KMS-11 (cell line): ENCODE results near the gene RDX.

Experiments
- H2AFZ ChIP-seq: fragments of 200-600 bp; sonication (generic); 2 replicates; pipeline ENCODE4 v1.6.1; 2016; ENCODE audit warnings: antibody characterized with exemption, mixed run types, low read depth
- H3K27ac ChIP-seq: fragments of 200-600 bp; sonication (generic); 2 replicates; pipeline ENCODE4 v1.6.1; 2016; ENCODE audit warnings: mild to moderate bottlenecking, mixed run types
- H3K27me3 ChIP-seq: fragments of 200-600 bp; sonication (generic); 2 replicates; pipeline ENCODE4 v1.6.1; 2017; ENCODE audit warnings: mild to moderate bottlenecking, low read depth, mixed run types, moderate library complexity; ENCODE audit not compliant: insufficient read depth
- H3K36me3 ChIP-seq: fragments of 200-600 bp; sonication (generic); 2 replicates; pipeline ENCODE4 v1.6.1; 2017; ENCODE audit warnings: mild to moderate bottlenecking, mixed run types; ENCODE audit not compliant: insufficient read depth
- H3K4me1 ChIP-seq: fragments of 200-600 bp; sonication (generic); 2 replicates; pipeline ENCODE4 v1.6.1; 2016; ENCODE audit warnings: mild to moderate bottlenecking, low read depth, mixed run types; ENCODE audit not compliant: poor library complexity, severe bottlenecking
- H3K4me2 ChIP-seq: fragments of 200-600 bp; sonication (generic); 2 replicates; pipeline ENCODE4 v1.7.0; 2016; ENCODE audit warnings: mild to moderate bottlenecking, mixed run types
- H3K4me3 ChIP-seq: fragments of 200-600 bp; sonication (generic); IDR thresholded peaks from 2 replicates; pipeline ENCODE4 v1.6.1; 2017; ENCODE audit warnings: low read depth, low read length, mixed read lengths; ENCODE audit not compliant: insufficient read depth
- H3K79me2 ChIP-seq: fragments of 200-600 bp; sonication (generic); 2 replicates; pipeline ENCODE4 v1.6.1; 2016; ENCODE audit warnings: low read depth, mixed run types; ENCODE audit not compliant: insufficient read depth
- H3K9ac ChIP-seq: fragments of 200-600 bp; sonication (generic); 2 replicates; pipeline ENCODE4 v1.6.1; 2016; ENCODE audit warnings: mild to moderate bottlenecking, mixed run types
- H4K20me1 ChIP-seq: fragments of 200-600 bp; sonication (generic); 2 replicates; pipeline ENCODE4 v1.6.1; 2016; ENCODE audit warnings: mild to moderate bottlenecking, mixed run types; ENCODE audit not compliant: insufficient read depth
- TF ChIP-seq, protein P1 (sequence below): fragments of 200-600 bp; sonication (generic); conservative IDR thresholded peaks from 2 replicates; pipeline ENCODE4 v1.6.1; 2017; ENCODE audit warnings: low read depth, mild to moderate bottlenecking, antibody characterized with exemption, low read length, moderate library complexity, mixed read lengths

The RDX gene

DNA sequence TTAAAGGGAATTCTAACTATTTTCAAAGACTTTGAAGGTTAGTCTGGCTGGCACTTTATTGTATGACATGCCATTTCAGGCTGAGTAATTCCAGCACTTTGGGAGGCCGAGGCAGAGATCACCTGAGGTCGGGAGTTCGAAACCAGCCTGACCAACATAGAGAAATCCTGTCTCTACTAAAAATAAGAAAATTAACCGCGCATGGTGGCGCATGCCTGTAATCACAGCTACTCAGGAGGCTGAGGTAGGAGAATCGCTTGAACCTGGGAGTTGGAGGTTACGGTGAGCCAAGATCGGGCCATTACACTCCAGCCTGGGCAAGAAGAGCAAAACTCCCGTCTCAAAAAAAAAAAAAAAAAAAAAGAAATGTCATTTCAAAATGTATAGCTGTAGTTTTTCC, 95.6 kb downstream of the RDX start:
- Histone ChIP-seq H2AFZ (no peak overlapping the region), H3K4me1 (peaks cover 3% of the 10 kb centered on the region), H3K27ac (no peak overlapping the region), H3K9ac (no peak overlapping the region), H4K20me1 (no peaks in the 10 kb centered on the region), H3K4me3 (no peak overlapping the region), H3K27me3 (no peaks in the 10 kb centered on the region), H3K4me2 (no peak overlapping the region), H3K79me2 (no peaks in the 10 kb centered on the region), H3K36me3 (no peaks in the 10 kb centered on the region)
- TF ChIP-seq, protein P1, sequence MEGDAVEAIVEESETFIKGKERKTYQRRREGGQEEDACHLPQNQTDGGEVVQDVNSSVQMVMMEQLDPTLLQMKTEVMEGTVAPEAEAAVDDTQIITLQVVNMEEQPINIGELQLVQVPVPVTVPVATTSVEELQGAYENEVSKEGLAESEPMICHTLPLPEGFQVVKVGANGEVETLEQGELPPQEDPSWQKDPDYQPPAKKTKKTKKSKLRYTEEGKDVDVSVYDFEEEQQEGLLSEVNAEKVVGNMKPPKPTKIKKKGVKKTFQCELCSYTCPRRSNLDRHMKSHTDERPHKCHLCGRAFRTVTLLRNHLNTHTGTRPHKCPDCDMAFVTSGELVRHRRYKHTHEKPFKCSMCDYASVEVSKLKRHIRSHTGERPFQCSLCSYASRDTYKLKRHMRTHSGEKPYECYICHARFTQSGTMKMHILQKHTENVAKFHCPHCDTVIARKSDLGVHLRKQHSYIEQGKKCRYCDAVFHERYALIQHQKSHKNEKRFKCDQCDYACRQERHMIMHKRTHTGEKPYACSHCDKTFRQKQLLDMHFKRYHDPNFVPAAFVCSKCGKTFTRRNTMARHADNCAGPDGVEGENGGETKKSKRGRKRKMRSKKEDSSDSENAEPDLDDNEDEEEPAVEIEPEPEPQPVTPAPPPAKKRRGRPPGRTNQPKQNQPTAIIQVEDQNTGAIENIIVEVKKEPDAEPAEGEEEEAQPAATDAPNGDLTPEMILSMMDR: no peak

- H3K4me1 ChIP-seq: peaks cover 3% of the 10 kb centered on the region
- no peaks in the 10 kb centered on the region for H3K27me3 ChIP-seq
- TF ChIP-seq, protein P1: no peak
- H4K20me1 ChIP-seq: no peaks in the 10 kb centered on the region
- no peak overlapping the region for H3K27ac ChIP-seq
- H3K79me2 ChIP-seq: no peaks in the 10 kb centered on the region
- H3K4me3 ChIP-seq: no peak overlapping the region
- H3K4me2 ChIP-seq: no peak overlapping the region
- no peaks in the 10 kb centered on the region for H3K36me3 ChIP-seq
- H2AFZ ChIP-seq: no peak overlapping the region
- no peak overlapping the region for H3K9ac ChIP-seq
Measured at GRCh38 chr11:110200241-110200640, 96.2 kb downstream of the RDX start.

GRCh38 chr11:110199184-110199981, 97.0 kb downstream of the RDX start:
- Histone ChIP-seq H3K36me3 (no peaks in the 10 kb centered on the region), H3K27ac (no peak overlapping the region), H3K79me2 (no peaks in the 10 kb centered on the region), H2AFZ (no peak overlapping the region), H3K4me1 (peaks cover 3% of the 10 kb centered on the region), H4K20me1 (no peaks in the 10 kb centered on the region), H3K4me2 (no peak overlapping the region), H3K27me3 (no peaks in the 10 kb centered on the region), H3K4me3 (no peak overlapping the region), H3K9ac (no peak overlapping the region)
- TF ChIP-seq, protein P1: no peak

GRCh38 chr11:110198031-110198729, 98.2 kb downstream of the RDX start:
- Histone ChIP-seq H3K79me2 (no peaks in the 10 kb centered on the region), H2AFZ (no peak overlapping the region)

More at GRCh38 chr11:110198031-110198729, 98.2 kb downstream of the RDX start:
- H3K36me3 ChIP-seq: no peaks in the 10 kb centered on the region
- no peaks in the 10 kb centered on the region for H4K20me1 ChIP-seq
- TF ChIP-seq, protein P1: no peak
- H3K27me3 ChIP-seq: no peaks in the 10 kb centered on the region
- no peak overlapping the region for H3K27ac ChIP-seq
- no peak overlapping the region for H3K4me3 ChIP-seq
- H3K4me2 ChIP-seq: no peak overlapping the region
- H3K4me1 ChIP-seq: peaks cover 3% of the 10 kb centered on the region
- no peak overlapping the region for H3K9ac ChIP-seq
